Gastrocnemius medialis (tissue), 4 donors: Measurements from ENCODE around the gene CCL2.

Experiments
- CTCF ChIP-seq, 5 experiments: fragments of 450-650 bp in 3 of 5; fragments of 200-600 bp in 2 of 5; sonication (generic) in 2 of 5; IDR thresholded peaks in 4 of 5; conservative IDR thresholded peaks in 1 of 5; 1 replicate in 4 of 5; 2 replicates in 1 of 5; pipeline ENCODE4 v1.5.1; 2016 to 2019; ENCODE audit warnings: antibody characterized with exemption in 5 of 5, mild to moderate bottlenecking in 3 of 5, moderate library complexity in 3 of 5
- POLR2A ChIP-seq, 2 donors: fragments of 450-650 bp; IDR thresholded peaks; one replicate each; pipeline ENCODE4 v1.6.1; 2017; ENCODE audit warnings: antibody characterized with exemption in 2 of 2, mild to moderate bottlenecking in 2 of 2, moderate library complexity in 2 of 2

- TF ChIP-seq CTCF (IDR thresholded peaks at IDR 0.05 in 4 of 5, conservative IDR thresholded peaks at IDR 0.05 in 1 of 5) (no peak), POLR2A (IDR thresholded peaks at IDR 0.05) (no peak)
Observed at GRCh38 chr17:34257299-34257985, 2.4 kb downstream of the CCL2 start.
